ENCODE data around the gene ABHD2.

The ABHD2 gene

DNA sequence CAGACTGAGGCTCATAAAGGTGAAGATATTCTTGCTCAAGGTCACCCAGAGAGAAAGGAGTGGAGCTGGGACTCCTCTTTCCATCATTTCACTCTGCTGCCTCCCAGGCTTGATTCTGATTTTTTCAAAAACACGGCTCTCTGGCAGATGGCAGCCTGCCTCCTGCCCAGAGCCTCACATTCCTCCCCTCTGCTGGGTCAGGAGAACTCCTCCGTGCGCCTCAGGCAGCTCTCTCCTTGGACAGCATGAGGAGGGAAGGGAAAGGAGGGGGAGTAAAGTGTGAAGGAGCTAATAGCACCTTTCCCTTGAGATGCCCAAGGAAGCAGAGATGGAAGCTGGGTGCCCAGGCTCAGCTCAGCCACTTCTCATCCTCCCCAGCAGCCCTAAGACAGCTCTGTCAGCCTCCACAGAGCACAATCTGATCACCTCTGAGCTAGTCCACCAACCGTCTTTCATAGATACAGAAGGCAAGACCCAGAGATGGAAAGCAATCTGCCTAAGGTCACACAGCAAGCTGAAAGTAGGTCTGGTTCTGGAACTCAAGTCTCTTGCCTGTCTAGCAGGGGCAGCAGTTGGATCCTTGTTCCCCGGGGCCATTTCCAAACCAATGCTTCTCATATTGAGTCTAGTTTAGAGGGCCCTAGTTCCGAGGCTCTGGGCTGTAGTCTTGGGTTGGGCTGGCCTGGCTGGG, 129.6 kb downstream of the ABHD2 start:
- H3K27ac ChIP-seq, result no peak overlapping the region
- TF ChIP-seq, protein P1, sequence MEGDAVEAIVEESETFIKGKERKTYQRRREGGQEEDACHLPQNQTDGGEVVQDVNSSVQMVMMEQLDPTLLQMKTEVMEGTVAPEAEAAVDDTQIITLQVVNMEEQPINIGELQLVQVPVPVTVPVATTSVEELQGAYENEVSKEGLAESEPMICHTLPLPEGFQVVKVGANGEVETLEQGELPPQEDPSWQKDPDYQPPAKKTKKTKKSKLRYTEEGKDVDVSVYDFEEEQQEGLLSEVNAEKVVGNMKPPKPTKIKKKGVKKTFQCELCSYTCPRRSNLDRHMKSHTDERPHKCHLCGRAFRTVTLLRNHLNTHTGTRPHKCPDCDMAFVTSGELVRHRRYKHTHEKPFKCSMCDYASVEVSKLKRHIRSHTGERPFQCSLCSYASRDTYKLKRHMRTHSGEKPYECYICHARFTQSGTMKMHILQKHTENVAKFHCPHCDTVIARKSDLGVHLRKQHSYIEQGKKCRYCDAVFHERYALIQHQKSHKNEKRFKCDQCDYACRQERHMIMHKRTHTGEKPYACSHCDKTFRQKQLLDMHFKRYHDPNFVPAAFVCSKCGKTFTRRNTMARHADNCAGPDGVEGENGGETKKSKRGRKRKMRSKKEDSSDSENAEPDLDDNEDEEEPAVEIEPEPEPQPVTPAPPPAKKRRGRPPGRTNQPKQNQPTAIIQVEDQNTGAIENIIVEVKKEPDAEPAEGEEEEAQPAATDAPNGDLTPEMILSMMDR (IDR thresholded peaks at IDR 0.05), result no peak
- no peak for TF ChIP-seq ZFX (IDR thresholded peaks at IDR 0.05; ENCODE audit: borderline replicate concordance)

DNA sequence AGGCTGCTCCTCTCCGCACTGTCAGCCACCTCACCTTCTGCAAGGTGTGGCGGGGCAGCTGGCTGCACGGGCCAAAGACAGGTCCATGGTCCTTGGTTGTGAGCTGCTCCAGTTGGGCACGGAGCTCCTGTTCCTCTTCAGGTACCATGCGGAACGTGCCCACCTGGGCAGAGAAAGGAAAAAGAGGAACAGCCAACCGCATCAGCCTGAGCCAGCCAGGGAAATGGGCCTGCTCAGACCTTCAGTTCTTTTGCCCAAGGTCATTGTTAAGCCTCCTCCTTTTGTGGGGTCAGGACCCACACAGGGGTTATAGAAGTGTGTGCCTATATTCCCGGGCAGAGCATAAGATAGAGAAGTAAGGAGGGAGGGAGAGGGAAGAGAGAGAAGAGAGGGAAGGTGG, 130.3 kb downstream of the ABHD2 start:
- no peak overlapping the region for H3K27ac ChIP-seq
- TF ChIP-seq ZFX (IDR thresholded peaks at IDR 0.05; ENCODE audit: borderline replicate concordance), result no peak
- TF ChIP-seq, protein P1 (IDR thresholded peaks at IDR 0.05), result no peak

GRCh38 chr15:89221543-89221942, 133.3 kb downstream of the ABHD2 start, which contains the start of gene RLBP1:
TSS of gene RLBP1 (minus strand) at chr15:89221579. CDS start at chr15:89218975, 2,604 bp downstream.
- H3K27ac ChIP-seq, result no peak within 1 kb of the TSS
- TF ChIP-seq ZFX (IDR thresholded peaks at IDR 0.05; ENCODE audit: borderline replicate concordance), result no peak
- TF ChIP-seq, protein P1 (IDR thresholded peaks at IDR 0.05), result no peak

GRCh38 chr15:89225588-89225987, 137.3 kb downstream of the ABHD2 start:
- H3K27ac ChIP-seq, result no peak overlapping the region
- TF ChIP-seq, protein P1 (IDR thresholded peaks at IDR 0.05), result no peak
- TF ChIP-seq ZFX (IDR thresholded peaks at IDR 0.05; ENCODE audit: borderline replicate concordance), result no peak

DNA sequence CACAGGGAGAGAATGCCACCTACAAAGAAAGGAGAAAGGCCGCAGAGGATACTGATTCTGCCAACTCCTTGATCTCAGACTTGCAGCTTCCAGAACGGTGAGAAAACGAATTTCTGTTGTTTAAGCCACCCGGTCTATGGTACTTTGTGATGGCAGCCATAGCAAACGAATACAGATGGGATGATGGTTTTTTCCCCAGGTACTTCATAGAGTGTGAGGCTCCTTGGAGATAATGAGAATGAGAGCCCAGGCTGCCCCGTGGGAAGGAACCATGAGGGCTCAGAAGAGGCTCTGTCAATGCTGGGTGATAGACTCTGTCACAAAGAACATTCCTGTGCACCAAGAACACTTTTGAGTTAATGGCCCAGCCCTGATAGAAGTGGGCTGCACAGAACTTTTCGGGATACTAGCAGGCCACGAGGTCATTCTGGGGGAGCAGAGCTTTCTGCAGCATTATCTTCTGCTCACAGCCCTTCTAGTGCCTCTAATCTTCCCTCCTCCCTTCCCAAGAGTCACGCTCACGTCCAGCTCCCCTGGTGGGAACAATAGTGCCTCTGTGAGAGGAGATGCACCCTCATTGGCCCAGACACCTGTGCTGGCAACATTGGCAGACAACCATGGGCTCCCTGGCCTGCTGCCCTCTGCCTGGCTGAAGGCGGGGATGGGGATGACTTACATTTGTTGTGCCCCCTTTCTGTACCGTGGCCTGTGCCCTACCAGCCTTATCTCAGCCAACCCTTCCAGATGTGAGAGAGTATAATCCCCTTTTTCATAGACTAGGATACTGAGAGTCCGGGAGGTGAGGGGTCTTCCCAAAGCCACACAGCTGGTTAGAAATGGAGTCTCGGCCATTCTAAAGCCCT, 138.3 kb downstream of the ABHD2 start:
- TF ChIP-seq, protein P1 (IDR thresholded peaks at IDR 0.05), result no peak
- TF ChIP-seq ZFX (IDR thresholded peaks at IDR 0.05; ENCODE audit: borderline replicate concordance), result no peak

GRCh38 chr15:89227425-89227824, 139.2 kb downstream of the ABHD2 start:
- TF ChIP-seq, protein P1 (IDR thresholded peaks at IDR 0.05), result no peak
- no peak for TF ChIP-seq ZFX (IDR thresholded peaks at IDR 0.05; ENCODE audit: borderline replicate concordance)
- H3K27ac ChIP-seq, result no peak overlapping the region

More for the DNA sequence above, 138.3 kb downstream of the ABHD2 start:
- no peak overlapping the region for H3K27ac ChIP-seq

GRCh38 chr15:89230277-89230676, 142.0 kb downstream of the ABHD2 start:
- no peak overlapping the region for H3K27ac ChIP-seq
- no peak for TF ChIP-seq ZFX (IDR thresholded peaks at IDR 0.05; ENCODE audit: borderline replicate concordance)
- TF ChIP-seq, protein P1 (IDR thresholded peaks at IDR 0.05), result no peak

Measured in 22Rv1 (cell line).